ENCODE measurements around the gene HIVEP2.

The HIVEP2 gene

GRCh38 chr6:142732790-142733189 is 212.2 kb downstream of the HIVEP2 start:
- no peak for TF ChIP-seq CTCF (IDR thresholded peaks at IDR 0.05)

- no peak for TF ChIP-seq CTCF (IDR thresholded peaks at IDR 0.05)
Observed at GRCh38 chr6:142731611-142732010, 213.4 kb downstream of the HIVEP2 start.

GRCh38 chr6:142729618-142730017 is 215.4 kb downstream of the HIVEP2 start:
- TF ChIP-seq CTCF (IDR thresholded peaks at IDR 0.05), result no peak

- no peak for TF ChIP-seq CTCF (IDR thresholded peaks at IDR 0.05)
Observed at GRCh38 chr6:142728910-142729481, 216.0 kb downstream of the HIVEP2 start.

GRCh38 chr6:142728364-142728763 is 216.6 kb downstream of the HIVEP2 start:
- no peak for TF ChIP-seq CTCF (IDR thresholded peaks at IDR 0.05)

- TF ChIP-seq CTCF (IDR thresholded peaks at IDR 0.05), result no peak
Observed at GRCh38 chr6:142726616-142727015, 218.4 kb downstream of the HIVEP2 start.

- TF ChIP-seq CTCF (IDR thresholded peaks at IDR 0.05), result no peak
Observed at GRCh38 chr6:142725024-142725770, 219.8 kb downstream of the HIVEP2 start.

Measured in LNCAP (cell line).